Activated T-cell treated with anti-CD3 and anti-CD28 coated beads, Interleukin-2, amount 50 U/mL, for 1 hour (primary cell): ENCODE data around the gene C6orf141.

ENCODE experiments used
- DNase-seq: peaks from one replicate; pipeline ENCODE4 v3.0.0-alpha.2; 2020

Gene C6orf141

GRCh38 chr6:49550492-49551077 is at the start of gene C6orf141:
Gene C6orf141, plus strand, starts transcription at chr6:49550668. Its CDS starts 125 bp downstream, at chr6:49550793.
- DNase-seq, result peak; percentile 16

GRCh38 chr6:49504666-49505065 is 45.8 kb upstream of the C6orf141 start:
- no peak for DNase-seq

DNA sequence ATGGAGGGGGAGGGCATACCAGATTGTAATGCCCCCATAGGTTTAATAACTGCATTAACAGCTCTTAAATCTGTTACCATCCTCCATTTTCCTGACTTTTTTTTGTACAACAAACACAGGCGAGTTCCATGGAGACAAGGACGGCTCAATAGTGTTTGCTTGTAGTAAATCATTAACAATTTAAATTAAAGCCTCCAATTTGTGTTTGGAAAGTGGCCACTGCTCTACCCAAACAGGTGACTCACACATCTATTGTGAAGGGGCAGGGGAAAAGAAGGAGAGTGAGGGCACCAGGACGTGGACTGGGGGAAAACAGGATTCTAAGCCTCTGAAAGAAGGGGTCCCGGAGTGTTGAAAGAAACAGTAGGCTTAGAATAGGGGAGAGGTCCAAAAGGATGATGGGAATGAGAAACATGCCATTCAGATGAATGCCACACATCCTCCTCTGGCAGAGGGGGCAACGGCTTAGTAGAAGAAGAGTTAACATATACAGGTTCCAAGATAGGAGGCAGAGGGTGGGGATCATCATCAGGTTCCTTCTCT is 43.8 kb upstream of the C6orf141 start:
- DNase-seq, result no peak

- DNase-seq, result no peak
Observed at GRCh38 chr6:49509342-49509741, 41.1 kb upstream of the C6orf141 start.

GRCh38 chr6:49513153-49513989 is 37.1 kb upstream of the C6orf141 start:
- no peak for DNase-seq

- DNase-seq, result no peak
Observed at GRCh38 chr6:49514571-49515484, 35.6 kb upstream of the C6orf141 start.

GRCh38 chr6:49515485-49516146 is 34.9 kb upstream of the C6orf141 start:
- no peak for DNase-seq

GRCh38 chr6:49516147-49516505 is 34.3 kb upstream of the C6orf141 start:
- no peak for DNase-seq

DNA sequence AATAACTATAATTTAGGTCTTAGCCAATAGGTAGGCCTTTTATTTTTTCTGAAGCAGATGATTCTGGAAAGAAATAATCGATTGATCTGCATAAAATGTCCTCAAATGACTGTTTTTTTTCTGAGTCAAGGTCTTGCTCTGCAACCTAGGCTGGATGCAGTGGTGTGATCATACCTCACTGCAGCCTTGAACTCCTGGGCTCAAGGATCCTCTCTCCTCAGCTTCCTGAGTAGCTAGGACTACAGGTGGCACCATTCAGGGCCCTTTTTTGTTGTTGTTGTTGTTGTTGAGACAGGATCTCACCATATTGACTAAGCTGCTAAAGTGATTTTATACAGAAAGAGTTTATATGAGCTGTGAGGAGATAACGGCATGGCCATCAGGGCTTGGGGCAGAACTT is 32.5 kb upstream of the C6orf141 start:
- DNase-seq, result no peak

DNA sequence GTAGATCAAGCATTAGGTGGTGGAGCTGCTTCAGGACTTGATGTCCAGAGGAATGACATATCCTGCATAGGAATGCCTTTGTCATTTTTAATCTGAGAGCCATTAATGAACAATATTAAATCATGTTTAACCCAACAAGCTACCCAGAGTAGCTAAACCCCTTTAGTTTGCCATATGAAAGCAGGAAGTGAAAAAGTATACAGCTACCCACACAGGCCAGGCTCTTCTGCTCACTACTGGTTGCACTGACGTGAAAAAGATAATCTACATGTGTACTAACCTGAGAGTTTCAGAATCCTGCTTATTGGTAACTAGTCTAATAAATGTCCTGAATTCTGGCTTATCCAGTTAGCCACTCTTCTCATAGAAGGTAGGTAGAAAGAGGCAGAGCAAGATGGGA is 30.8 kb upstream of the C6orf141 start:
- no peak for DNase-seq

DNA sequence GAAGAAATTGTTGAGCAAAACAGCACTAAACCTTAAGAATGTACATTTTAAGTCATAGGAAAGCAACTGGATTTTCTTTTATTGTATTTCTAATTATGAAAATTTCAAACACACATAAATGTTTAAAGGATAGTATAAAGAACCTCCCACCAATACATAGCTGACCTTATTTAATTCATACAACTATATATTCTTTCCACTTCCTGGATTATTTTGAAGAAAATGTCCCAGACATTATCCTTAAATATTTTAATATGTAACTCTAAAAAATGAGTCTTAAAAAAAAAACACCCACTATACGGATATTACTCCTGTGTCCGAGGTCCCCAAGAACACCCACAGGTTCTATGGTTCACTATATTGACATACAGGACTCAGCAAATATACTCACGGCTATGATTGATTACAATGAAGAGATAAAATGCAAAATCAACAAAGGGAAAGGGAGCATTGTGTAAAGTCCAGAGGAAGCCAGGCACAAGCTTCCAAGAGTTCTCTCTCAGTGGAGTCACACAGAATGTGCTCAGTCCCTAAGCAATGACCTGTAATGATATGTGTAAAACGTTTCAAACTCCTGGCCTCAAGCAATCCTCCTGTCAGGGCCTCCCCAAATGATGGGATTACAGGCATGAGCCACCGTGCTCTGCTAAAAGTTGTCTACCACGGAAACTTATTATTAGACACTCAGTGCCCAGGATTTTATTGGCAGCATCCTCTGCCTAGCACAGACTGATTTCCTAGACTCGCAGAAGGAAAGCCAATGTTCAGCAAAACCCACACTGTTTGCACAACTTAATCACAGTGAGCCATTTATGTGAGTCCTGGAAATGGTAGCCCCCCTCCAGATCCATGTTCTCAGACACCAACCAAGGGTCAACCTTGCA is 27.5 kb upstream of the C6orf141 start:
- no peak for DNase-seq

DNA sequence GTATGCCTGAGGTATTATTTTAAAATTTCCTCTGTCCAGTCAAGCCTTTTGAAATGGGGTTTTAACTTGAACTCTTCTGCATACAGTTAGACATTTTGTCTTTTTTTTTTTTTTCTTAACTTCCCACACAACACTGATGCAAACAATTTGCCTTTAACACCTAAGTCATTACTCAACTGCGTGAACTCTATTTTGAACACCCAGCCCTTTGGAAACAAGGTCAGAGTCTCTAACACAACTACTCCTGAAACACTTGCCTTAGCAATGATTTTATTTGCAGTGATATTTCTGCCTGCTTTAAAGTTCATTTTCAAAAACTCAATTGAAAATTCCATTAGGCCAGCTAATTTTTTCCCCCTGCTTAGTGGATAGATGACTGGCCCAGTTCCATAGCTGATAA is 26.6 kb upstream of the C6orf141 start:
- DNase-seq, result no peak

GRCh38 chr6:49524541-49524940 is 25.9 kb upstream of the C6orf141 start:
- DNase-seq, result no peak

DNA sequence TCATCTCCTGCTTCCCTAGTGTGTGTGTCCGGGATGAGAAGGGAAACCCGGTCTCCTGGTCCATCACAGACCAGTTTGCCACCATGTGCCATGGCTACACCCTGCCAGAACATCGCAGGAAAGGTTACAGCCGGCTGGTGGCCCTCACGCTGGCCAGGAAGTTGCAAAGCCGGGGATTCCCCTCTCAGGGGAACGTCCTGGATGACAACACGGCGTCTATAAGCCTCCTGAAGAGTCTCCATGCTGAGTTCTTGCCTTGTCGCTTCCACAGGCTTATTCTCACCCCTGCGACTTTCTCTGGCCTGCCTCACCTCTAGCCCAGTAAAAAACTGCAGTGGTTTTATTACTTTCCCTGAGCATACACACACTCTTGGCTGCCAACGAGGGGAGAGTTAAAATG is 23.9 kb upstream of the C6orf141 start:
- DNase-seq, result no peak

DNA sequence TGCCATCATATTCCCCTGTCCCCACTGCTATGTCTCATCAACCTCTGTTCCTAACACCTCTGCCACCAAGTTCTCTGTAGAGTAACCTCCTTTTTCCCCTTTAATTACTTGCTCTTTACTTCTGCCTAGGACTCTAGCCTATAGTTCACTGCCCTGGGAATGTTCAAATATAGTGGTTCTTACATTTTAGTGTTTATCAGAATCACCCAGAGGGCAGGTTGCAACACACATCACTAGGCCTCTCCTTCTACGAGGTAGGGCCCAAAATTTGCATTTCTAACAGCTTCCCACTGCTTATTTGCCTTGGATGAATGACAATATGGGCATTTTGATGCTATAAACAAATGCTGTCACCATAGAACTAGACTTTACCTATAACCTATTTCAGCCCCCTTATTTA is 23.1 kb upstream of the C6orf141 start:
- no peak for DNase-seq

GRCh38 chr6:49528571-49528970 is 21.9 kb upstream of the C6orf141 start:
- no peak for DNase-seq

DNA sequence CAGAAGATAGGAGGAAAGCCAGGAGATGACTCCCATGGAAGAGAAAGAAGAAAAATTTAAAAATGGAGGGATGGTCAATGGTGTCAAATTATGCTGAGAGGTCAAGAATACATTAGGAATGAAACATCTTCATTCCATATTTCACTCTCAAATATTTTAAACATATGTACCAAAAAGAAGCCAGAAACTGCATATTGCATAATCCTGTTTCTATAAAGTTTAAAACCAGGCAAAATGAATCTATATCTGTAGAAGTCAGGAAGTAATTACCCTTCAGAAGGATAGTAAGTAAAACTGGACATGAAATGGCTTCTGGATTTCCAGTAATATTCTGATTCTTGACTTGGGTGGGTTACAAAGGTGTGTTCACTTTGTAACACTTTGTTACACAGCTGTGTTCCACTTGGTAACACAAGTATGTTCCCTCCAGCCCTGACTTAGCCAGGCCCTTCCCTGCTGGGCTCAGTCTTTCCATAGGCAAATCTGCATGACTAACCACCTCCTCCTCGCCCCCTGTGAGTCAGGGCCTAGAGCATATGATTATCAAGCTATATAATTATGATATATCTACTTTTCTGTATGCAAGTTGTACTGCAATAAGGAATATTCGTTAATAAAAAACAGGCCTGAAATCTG is 20.2 kb upstream of the C6orf141 start:
- no peak for DNase-seq

DNA sequence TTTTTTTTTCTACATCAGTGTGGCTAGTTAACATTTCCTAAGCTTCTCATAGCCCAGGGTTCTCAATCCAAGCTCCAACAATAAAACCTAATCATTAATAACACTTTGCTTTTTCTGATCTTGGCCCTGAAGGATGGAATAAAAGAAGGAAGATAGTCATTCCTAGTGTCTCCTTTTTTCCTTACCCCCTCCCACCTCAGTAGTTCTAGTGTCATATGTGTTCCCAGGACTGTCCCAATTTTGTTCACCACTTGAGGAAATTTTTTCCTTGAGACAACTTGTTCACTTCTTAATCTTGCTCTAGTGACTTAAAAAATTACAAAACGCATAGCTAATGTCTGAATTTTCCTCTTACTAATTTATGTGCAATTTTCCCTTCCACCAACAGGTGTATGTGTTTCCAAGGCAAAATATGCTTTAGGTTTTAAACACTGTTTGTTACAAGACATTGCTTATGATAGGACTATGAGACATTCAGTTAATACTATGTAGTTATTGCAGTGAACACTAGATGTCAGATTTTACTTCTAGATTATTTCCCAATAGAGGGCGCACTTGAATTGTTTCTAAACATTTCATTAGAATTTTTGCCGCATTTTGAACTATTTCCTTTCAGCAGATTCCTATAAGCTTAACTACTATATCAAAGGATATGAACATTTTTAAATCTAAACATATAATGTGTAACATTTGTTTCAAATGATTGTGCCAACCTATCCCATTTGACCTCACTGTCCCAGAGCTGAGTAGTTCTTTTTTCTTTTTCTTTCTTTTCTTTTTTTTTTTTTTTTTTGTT is 18.5 kb upstream of the C6orf141 start:
- DNase-seq, result no peak

DNA sequence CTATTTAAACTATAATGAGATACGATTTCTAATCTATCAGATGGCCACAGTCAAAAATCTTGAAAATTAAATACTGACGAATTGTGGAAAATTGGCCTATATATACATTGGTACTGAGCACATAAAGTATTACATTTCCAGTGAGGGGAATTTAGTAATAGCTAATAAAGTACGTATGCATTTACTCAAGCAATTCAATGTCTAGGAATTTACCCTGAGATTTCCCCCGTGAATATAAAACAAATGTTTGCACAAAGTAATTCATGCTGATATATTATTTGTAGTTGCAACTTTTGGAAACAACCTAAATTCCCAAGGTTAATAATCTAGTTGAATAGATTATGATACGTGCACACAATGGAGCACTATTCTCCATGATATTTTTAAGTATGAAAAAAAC is 14.7 kb upstream of the C6orf141 start:
- no peak for DNase-seq

GRCh38 chr6:49539102-49539501 is 11.4 kb upstream of the C6orf141 start:
- no peak for DNase-seq
